Measurements from ENCODE around the gene TOP1. TPM values are rescaled to one million over a fixed set of nuclear protein-coding genes. Genes with fewer than 3 reads are reported as not detected.

Gene TOP1
- total and polyA plus RNA-seq, 2 experiments from 2014 or later = 21.5 to 21.7 TPM

DNA sequence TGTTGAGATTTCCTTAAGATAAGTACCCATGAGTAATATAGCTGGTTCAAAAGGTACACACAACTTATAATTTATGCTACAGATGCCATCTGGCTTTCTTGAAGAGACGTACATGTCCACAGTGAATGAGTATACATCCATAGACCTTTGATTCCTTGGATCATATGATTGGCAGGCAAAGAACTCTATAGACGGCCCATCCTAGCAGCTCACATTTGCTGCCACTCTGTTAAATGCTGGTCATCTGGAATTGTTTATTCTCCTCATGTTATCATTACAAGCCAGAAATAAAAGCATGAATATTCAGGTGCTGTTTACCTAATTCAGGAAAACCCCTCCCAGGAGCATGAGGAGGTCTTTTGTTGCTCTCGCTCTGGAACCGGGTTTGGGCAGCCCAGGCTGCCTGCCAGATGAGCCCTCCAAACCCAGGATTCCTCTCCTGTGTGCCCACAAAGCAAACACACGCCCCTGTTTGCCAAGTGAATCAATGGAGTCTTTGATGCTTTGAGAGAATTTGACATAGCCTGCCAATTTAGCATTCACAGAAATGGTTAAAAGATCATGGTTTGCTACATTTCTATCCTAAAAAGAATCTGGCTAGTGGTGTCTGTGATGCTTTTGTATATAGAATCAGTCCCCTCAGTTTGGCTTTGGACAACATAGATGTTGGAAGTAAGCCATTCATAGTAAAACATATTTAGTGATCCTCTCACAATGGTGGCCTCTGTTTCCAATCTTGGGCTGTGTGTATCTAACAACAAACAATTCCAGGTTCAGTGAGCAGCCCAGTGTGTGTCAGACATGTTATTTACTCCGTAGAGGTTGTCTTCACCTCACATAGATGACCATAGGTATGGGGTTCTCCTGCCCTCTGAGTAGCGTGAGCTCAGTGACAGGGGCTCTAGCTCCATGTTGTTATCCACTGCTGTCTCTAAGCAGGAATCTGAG is 91.3 kb downstream of the TOP1 start:
- Histone ChIP-seq H3K9me3 (ENCODE audit: low read depth) (no peaks in the 10 kb centered on the region), H3K36me3 (peaks cover 91% of the 10 kb centered on the region), H3K4me3 (no peak overlapping the region), H3K27ac (no peak overlapping the region), H3K4me1 (ENCODE audit: low read depth) (no peaks in the 10 kb centered on the region), H3K27me3 (no peaks in the 10 kb centered on the region)
- TF ChIP-seq, protein P1, sequence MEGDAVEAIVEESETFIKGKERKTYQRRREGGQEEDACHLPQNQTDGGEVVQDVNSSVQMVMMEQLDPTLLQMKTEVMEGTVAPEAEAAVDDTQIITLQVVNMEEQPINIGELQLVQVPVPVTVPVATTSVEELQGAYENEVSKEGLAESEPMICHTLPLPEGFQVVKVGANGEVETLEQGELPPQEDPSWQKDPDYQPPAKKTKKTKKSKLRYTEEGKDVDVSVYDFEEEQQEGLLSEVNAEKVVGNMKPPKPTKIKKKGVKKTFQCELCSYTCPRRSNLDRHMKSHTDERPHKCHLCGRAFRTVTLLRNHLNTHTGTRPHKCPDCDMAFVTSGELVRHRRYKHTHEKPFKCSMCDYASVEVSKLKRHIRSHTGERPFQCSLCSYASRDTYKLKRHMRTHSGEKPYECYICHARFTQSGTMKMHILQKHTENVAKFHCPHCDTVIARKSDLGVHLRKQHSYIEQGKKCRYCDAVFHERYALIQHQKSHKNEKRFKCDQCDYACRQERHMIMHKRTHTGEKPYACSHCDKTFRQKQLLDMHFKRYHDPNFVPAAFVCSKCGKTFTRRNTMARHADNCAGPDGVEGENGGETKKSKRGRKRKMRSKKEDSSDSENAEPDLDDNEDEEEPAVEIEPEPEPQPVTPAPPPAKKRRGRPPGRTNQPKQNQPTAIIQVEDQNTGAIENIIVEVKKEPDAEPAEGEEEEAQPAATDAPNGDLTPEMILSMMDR (IDR thresholded peaks at IDR 0.05; ENCODE audit: low read depth, low read length) = no peak
- DNase-seq (ENCODE audit: low read depth in 1 of 2, low spot score in 1 of 2) = no peak

DNA sequence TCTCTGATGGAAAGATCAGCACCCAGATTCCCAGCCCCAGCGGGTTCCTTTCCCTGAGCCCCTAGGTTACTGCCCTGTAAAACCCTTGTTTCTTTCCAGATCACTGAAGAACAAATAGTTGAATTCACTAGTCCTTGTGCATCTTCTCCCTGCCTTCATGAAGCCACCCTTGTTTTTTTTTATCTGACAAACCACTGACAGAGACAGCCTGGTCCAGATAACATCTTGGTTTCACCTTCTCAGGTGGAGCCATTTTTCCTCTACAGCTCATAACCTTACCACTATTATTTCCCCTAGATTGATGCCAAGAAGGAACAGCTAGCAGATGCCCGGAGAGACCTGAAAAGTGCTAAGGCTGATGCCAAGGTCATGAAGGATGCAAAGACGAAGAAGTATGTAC is 92.8 kb downstream of the TOP1 start:
- Histone ChIP-seq H3K36me3 (peaks cover 83% of the 10 kb centered on the region), H3K27ac (no peak overlapping the region), H3K9me3 (ENCODE audit: low read depth) (no peaks in the 10 kb centered on the region), H3K4me1 (ENCODE audit: low read depth) (no peaks in the 10 kb centered on the region), H3K27me3 (no peaks in the 10 kb centered on the region), H3K4me3 (no peak overlapping the region)
- no peak for DNase-seq (ENCODE audit: low read depth in 1 of 2, low spot score in 1 of 2)
- TF ChIP-seq, protein P1 (IDR thresholded peaks at IDR 0.05; ENCODE audit: low read depth, low read length) = no peak

DNA sequence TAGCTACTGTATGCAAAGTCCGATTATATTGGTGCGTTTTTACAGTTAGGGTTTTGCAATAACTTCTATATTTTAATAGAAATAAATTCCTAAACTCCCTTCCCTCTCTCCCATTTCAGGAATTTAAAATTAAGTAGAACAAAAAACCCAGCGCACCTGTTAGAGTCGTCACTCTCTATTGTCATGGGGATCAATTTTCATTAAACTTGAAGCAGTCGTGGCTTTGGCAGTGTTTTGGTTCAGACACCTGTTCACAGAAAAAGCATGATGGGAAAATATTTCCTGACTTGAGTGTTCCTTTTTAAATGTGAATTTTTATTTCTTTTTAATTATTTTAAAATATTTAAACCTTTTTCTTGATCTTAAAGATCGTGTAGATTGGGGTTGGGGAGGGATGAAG is 95.0 kb downstream of the TOP1 start:
- TF ChIP-seq, protein P1 (IDR thresholded peaks at IDR 0.05; ENCODE audit: low read depth, low read length) = no peak
- Histone ChIP-seq H3K36me3 (peaks cover 65% of the 10 kb centered on the region), H3K9me3 (ENCODE audit: low read depth) (no peaks in the 10 kb centered on the region), H3K27me3 (no peaks in the 10 kb centered on the region), H3K4me3 (no peak overlapping the region), H3K27ac (no peak overlapping the region), H3K4me1 (ENCODE audit: low read depth) (no peaks in the 10 kb centered on the region)
- no peak for DNase-seq (ENCODE audit: low read depth in 1 of 2, low spot score in 1 of 2)

DNA sequence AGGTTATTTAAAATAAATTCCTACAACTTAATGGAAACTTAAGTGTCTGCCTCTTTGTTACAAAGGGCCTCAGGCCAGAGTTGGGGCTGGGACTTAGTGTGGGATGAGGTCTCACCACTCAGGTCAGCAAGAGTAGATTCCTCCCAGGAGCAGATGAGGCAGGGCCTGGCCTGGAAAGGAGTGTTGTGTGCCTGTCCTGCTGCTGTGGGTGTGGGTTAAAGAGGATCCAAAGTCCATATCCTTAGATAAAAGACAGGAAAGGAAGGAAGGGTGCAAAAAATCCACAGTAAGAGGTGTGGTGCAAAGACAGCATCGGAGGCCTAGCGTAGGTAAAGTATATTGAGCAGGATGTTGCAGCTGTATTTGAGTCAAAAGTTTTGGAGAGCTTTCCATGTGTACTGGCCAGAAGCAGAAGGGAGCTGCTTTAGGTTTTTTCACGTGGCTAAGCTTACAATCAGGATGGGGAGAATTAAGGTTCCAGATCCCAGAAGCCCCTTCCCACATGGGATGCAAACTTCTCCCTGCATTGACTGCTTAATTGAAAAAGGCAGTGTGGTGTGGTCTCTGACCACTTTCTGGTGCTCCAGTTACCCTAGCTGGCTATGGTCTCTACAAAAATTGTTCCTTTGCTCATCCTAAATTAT is 96.0 kb downstream of the TOP1 start:
- no peaks in the 10 kb centered on the region for H3K4me1 ChIP-seq (ENCODE audit: low read depth)
- H3K4me3 ChIP-seq = no peak overlapping the region
- no peaks in the 10 kb centered on the region for H3K27me3 ChIP-seq
- TF ChIP-seq, protein P1 (IDR thresholded peaks at IDR 0.05; ENCODE audit: low read depth, low read length) = no peak
- no peak for DNase-seq (ENCODE audit: low read depth in 1 of 2, low spot score in 1 of 2)
- H3K27ac ChIP-seq = peak overlapping the region; percentile 6
- peaks cover 57% of the 10 kb centered on the region for H3K36me3 ChIP-seq
- H3K9me3 ChIP-seq (ENCODE audit: low read depth) = no peaks in the 10 kb centered on the region

DNA sequence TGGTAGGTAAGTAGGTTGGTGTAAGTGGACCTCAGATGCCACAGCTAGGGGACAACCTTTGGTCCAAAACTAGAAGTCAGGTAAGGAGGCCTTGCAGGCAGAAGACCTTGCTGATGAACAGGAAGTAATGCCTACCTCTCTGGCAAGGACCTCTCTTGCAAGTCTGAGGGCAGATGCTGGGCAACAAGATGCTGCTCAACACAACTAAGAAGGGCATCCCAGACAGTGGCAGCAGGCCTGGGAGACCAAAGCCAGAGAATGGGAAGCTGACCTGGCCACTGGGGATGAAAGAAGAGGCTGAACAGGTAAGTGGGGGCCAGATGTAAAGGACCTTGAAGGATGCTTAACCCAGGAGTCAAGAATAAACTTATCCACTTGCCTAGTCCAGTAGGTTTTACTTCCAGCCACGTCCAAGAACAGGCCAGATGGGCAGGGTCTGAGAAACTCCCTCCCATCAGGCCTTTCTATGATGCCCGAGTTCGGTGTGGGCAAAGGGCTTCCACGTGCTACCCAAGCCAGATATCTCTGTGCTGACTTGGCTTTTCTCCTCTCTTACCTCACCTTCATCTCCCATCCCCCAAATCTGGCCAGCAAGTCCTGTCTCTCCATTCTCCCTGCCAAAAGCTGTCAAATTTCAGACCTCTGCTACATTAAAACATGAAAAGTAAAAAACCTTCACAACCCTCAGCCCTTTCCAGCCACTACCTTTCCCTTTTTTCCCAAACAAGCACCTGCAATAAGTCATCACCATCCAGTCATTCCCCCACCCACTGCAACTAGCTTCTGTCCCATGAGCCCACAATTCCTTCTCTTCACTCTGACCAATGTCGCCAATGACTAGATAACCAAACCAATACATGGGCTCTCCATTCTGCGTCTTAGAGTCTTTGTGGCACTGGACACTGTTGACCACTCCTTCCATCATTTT is 97.2 kb downstream of the TOP1 start:
- peak overlapping the region; percentile 14 for H3K27ac ChIP-seq
- H3K36me3 ChIP-seq = peaks cover 46% of the 10 kb centered on the region
- TF ChIP-seq, protein P1 (IDR thresholded peaks at IDR 0.05; ENCODE audit: low read depth, low read length) = no peak
- H3K4me1 ChIP-seq (ENCODE audit: low read depth) = no peaks in the 10 kb centered on the region
- no peak for DNase-seq (ENCODE audit: low read depth in 1 of 2, low spot score in 1 of 2)
- H3K27me3 ChIP-seq = no peaks in the 10 kb centered on the region
- H3K9me3 ChIP-seq (ENCODE audit: low read depth) = no peaks in the 10 kb centered on the region
- no peak overlapping the region for H3K4me3 ChIP-seq

All from cardiac muscle cell (in vitro differentiated cells and primary cell).